Colonic mucosa (tissue), 4 donors: ENCODE measurements around the gene GPS1. TPM values are rescaled to one million over a fixed set of nuclear protein-coding genes. Genes with fewer than 3 reads are reported as not detected.

Source experiments
- DNase-seq: peaks from one replicate; pipeline ENCODE4 v3.0.0-alpha.2; 2020
- H3K27ac ChIP-seq: fragments of 200-600 bp; one replicate; pipeline ENCODE4 v1.8.0; 2021
- H3K27me3 ChIP-seq: fragments of 200-600 bp; one replicate; pipeline ENCODE4 v1.8.0; 2021
- H3K36me3 ChIP-seq: fragments of 200-600 bp; one replicate; pipeline ENCODE4 v1.8.0; 2021
- H3K4me1 ChIP-seq: fragments of 200-600 bp; one replicate; pipeline ENCODE4 v1.8.0; 2021; ENCODE audit warnings: mild to moderate bottlenecking
- H3K4me3 ChIP-seq: fragments of 200-600 bp; one replicate; pipeline ENCODE4 v1.8.0; 2021
- H3K9ac ChIP-seq, 2 donors: one replicate each; pipeline ENCODE4 v1.7.0; 2013; ENCODE audit warnings: control low read depth in 2 of 2, low read depth in 2 of 2, low read length in 2 of 2
- H3K9me3 ChIP-seq: fragments of 200-600 bp; one replicate; pipeline ENCODE4 v1.8.0; 2021
- intact Hi-C: fragments of 100-400 bp; cut with DNase I; formaldehyde crosslinking; loops from one replicate; pipeline ENCODE4 v1.14.1; 2022
- total RNA-seq, 2 donors: library from RNA; stranded (reverse); fragmentation: NEBNext Ultra II Directional in 1 of 2; extraction: Animal tissue kit (Norgen Biotek cat#: 25700) in 1 of 2; gene quantifications; one replicate each; pipeline ENCODE4 v1.2.1, GENCODE V29; 2021
- TF ChIP-seq, protein P1 (sequence below): fragments of 200-600 bp; IDR thresholded peaks from one replicate; pipeline ENCODE4 v1.8.0; 2022; ENCODE audit warnings: antibody characterized with exemption, mild to moderate bottlenecking
- donor health status: healthy.
- donor health status: DM: no; HTN: no; CAD: no.
- donor health status: DM: no; HTN: no; CAD: no.

Gene GPS1
- total RNA-seq, 2 donors from 2014 or later: 70.8 to 129 TPM

DNA sequence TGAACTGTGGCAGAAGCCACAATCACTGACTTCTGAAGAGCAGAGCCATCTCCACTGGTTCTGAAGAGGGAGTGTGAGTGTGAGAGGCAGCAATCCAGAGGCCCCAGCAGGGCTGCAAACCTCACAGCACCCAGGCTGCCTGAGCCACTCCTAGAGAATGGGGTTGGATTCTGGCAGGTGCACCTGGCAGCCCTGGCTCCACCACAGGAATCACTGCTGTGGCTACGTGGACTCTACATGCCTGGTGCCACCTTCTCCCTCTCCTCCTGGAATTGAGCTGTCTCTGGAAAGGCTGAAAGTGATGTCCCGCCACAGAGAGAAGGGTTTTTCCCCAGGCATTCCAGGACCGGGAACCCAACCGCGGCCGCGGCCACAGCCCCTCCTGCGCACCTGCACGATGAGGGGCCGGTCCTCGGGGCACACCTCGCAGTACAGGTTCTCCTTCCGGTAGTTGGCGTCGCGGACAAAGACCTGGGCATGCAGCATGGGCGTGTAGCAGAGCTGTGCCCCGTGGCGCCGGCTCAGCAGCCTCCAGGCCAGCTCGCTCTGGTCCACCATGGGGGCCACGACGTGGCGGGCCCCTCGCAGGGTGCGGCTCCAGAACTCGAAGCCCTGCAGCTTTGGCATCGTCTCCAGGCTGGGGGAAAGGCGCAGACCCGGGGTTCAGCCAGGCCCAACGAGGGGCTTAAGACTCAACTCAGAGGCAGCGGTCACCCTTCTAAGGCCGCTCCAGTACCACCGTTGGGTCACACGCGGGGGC is 12.9 kb downstream of the GPS1 start:
- Histone ChIP-seq H3K36me3 (peaks cover 13% of the 10 kb centered on the region), H3K4me3 (peak overlapping the region; percentile 98), H3K27me3 (no peaks in the 10 kb centered on the region), H3K9ac (peak overlapping the region; percentile 72 to 92), H3K4me1 (peaks cover 8% of the 10 kb centered on the region), H3K27ac (peak overlapping the region; percentile 47), H3K9me3 (no peaks in the 10 kb centered on the region)
- TF ChIP-seq, protein P1, sequence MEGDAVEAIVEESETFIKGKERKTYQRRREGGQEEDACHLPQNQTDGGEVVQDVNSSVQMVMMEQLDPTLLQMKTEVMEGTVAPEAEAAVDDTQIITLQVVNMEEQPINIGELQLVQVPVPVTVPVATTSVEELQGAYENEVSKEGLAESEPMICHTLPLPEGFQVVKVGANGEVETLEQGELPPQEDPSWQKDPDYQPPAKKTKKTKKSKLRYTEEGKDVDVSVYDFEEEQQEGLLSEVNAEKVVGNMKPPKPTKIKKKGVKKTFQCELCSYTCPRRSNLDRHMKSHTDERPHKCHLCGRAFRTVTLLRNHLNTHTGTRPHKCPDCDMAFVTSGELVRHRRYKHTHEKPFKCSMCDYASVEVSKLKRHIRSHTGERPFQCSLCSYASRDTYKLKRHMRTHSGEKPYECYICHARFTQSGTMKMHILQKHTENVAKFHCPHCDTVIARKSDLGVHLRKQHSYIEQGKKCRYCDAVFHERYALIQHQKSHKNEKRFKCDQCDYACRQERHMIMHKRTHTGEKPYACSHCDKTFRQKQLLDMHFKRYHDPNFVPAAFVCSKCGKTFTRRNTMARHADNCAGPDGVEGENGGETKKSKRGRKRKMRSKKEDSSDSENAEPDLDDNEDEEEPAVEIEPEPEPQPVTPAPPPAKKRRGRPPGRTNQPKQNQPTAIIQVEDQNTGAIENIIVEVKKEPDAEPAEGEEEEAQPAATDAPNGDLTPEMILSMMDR: no peak
- peak; percentile 72 for DNase-seq
- intact Hi-C loops: no loop called here

DNA sequence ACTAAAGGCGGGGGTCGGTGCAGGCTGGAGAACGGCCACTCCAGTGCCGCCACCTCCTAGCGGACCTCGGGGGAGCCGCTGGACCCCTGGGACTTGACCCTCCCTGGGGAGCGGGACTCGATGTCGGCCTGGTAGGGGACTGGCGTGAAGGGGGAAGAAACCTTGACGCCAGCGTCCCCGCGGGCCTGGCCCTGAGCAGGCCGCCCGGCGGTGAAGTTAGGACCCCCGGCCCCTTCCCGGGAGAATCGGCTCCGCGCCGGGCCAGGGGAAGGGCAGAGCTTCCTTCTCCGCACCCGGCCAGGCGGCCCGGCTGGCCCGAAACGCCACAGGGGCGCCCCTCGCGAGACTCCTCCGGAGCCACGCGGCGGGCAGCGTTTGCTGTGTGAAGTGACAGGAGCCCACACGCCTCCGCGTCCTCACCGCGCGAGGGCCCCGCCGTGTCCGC is 13.5 kb downstream of the GPS1 start:
- peak overlapping the region; percentile 98 for H3K4me3 ChIP-seq
- peak overlapping the region; percentile 72 to 92 for H3K9ac ChIP-seq
- H3K27ac ChIP-seq: peak overlapping the region; percentile 47
- intact Hi-C loops: no loop called here
- H3K9me3 ChIP-seq: no peaks in the 10 kb centered on the region
- DNase-seq: no peak
- H3K27me3 ChIP-seq: no peaks in the 10 kb centered on the region
- H3K4me1 ChIP-seq: peaks cover 8% of the 10 kb centered on the region
- TF ChIP-seq, protein P1: no peak
- H3K36me3 ChIP-seq: peaks cover 10% of the 10 kb centered on the region

- intact Hi-C loops: no loop called here
- Histone ChIP-seq H3K9ac (peak within 1 kb of the TSS; percentile 72 to 92), H3K9me3 (no peaks in the 10 kb centered on the region), H3K4me3 (peak within 1 kb of the TSS; percentile 98), H3K27ac (peak within 1 kb of the TSS; percentile 72), H3K4me1 (peaks cover 8% of the 10 kb centered on the region), H3K36me3 (peaks cover 5% of the 10 kb centered on the region), H3K27me3 (no peaks in the 10 kb centered on the region)
- TF ChIP-seq, protein P1: no peak
- peak; percentile 52 for DNase-seq
Observed at GRCh38 chr17:82065638-82066303, 14.1 kb downstream of the GPS1 start, which contains the start of gene DUS1L. Gene DUS1L, minus strand, starts transcription at chr17:82065804. Its CDS starts 745 bp downstream, at chr17:82065059.

DNA sequence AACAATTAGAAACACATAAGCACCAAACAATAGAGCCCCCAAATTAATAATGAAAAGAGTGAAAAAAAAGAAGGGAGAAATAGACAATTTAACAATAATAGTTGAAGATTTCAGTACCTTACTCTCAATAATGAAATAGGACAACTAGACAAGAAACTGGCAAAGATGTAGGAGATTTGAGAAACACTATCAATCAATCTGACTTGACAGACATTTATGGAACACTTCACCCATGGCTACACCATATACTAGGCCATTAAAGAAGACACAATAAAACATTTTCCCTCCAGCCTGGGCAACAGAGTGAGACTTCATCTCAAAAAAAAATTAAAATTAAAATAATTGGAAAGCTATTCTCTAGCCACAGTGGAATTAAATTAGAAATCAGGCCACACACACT is 18.9 kb downstream of the GPS1 start:
- Histone ChIP-seq H3K9me3 (no peaks in the 10 kb centered on the region), H3K27ac (no peak overlapping the region), H3K4me1 (no peaks in the 10 kb centered on the region), H3K36me3 (no peaks in the 10 kb centered on the region), H3K4me3 (no peak overlapping the region), H3K9ac (no peak overlapping the region), H3K27me3 (no peaks in the 10 kb centered on the region)
- TF ChIP-seq, protein P1: no peak
- DNase-seq: no peak
- intact Hi-C loops: no loop called here

DNA sequence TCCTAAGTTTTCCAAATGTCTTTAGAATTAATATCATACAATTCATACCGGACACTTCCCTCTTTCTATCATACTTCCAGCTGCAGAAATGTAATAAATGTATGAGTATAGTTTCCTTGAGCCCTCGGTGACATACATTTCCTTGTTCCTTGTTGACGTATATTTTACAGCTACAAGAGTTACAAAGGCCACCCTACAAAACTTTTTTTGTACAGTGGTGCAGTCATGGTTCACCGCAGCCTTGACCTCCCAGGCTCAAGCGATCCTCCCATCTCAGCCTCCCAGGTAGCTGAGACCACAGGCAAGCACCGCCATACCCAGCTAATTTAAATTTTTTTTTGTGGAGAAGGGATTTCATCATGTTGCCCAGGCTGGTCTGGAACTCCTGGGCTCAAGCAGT is 21.1 kb downstream of the GPS1 start:
- no peak overlapping the region for H3K9ac ChIP-seq
- H3K9me3 ChIP-seq: no peaks in the 10 kb centered on the region
- peak; percentile 56 for DNase-seq
- H3K27me3 ChIP-seq: no peaks in the 10 kb centered on the region
- TF ChIP-seq, protein P1: no peak
- H3K4me1 ChIP-seq: no peaks in the 10 kb centered on the region
- no peaks in the 10 kb centered on the region for H3K36me3 ChIP-seq
- intact Hi-C loops: no loop called here
- H3K27ac ChIP-seq: peak overlapping the region; percentile 66
- H3K4me3 ChIP-seq: no peak overlapping the region
